DMS53 treated with DMSO at 0.1 percent for 48 hours (cell line): ENCODE measurements around the gene SMYD4.
"Not testable (repeated sequence)": the region's sequence is repeated elsewhere in the genome, so short reads cannot be mapped to it uniquely, and the experiment has no call there.

ENCODE experiments used
- DNase-seq: peaks from one replicate; lab custom pipeline; 2025; ENCODE audit not compliant: unreplicated experiment; lab: John Stamatoyannopoulos, UW

Gene SMYD4

GRCh38 chr17:1829592-1830257 is at the start of gene SMYD4, which contains the start of gene RPA1:
SMYD4 (minus strand) TSS chr17:1829902; CDS start chr17:1827994, 1,908 bp downstream.
RPA1 (plus strand) TSS chr17:1830005; CDS start chr17:1830094, 89 bp downstream.
- DNase-seq = peak; percentile 63

- no peak for DNase-seq
Measured at GRCh38 chr17:1878419-1879121, 48.9 kb upstream of the SMYD4 start.

- no peak for DNase-seq
Measured at GRCh38 chr17:1875597-1875996, 45.9 kb upstream of the SMYD4 start.

GRCh38 chr17:1873418-1873817 is 43.7 kb upstream of the SMYD4 start:
- DNase-seq = no peak

- DNase-seq = no peak
Measured at GRCh38 chr17:1872976-1873375, 43.3 kb upstream of the SMYD4 start.

GRCh38 chr17:1872254-1872653 is 42.6 kb upstream of the SMYD4 start:
- no peak for DNase-seq

GRCh38 chr17:1871756-1872155 is 42.1 kb upstream of the SMYD4 start:
- DNase-seq = no peak

GRCh38 chr17:1870592-1870991 is 40.9 kb upstream of the SMYD4 start:
- no peak for DNase-seq

GRCh38 chr17:1868090-1868489 is 38.4 kb upstream of the SMYD4 start:
- DNase-seq = no peak

- no peak for DNase-seq
Measured at GRCh38 chr17:1867307-1867706, 37.6 kb upstream of the SMYD4 start.

- peak; percentile 14 for DNase-seq
Measured at GRCh38 chr17:1865252-1866037, 35.7 kb upstream of the SMYD4 start.

- no peak for DNase-seq
Measured at GRCh38 chr17:1861391-1862010, 31.8 kb upstream of the SMYD4 start.

GRCh38 chr17:1860978-1861377 is 31.3 kb upstream of the SMYD4 start:
- no peak for DNase-seq

GRCh38 chr17:1856462-1856861 is 26.8 kb upstream of the SMYD4 start:
- DNase-seq = not testable (repeated sequence)

- DNase-seq = no peak
Measured at GRCh38 chr17:1853698-1854097, 24.0 kb upstream of the SMYD4 start.

GRCh38 chr17:1852327-1852726 is 22.6 kb upstream of the SMYD4 start:
- DNase-seq = no peak

- no peak for DNase-seq
Measured at GRCh38 chr17:1847191-1847590, 17.5 kb upstream of the SMYD4 start.

GRCh38 chr17:1843947-1844346 is 14.2 kb upstream of the SMYD4 start:
- no peak for DNase-seq

- no peak for DNase-seq
Measured at GRCh38 chr17:1839516-1839915, 9.8 kb upstream of the SMYD4 start.

- DNase-seq = no peak
Measured at GRCh38 chr17:1834380-1835149, 4.9 kb upstream of the SMYD4 start.

- peak; percentile 19 for DNase-seq
Measured at GRCh38 chr17:1830288-1830687, 586 bp upstream of the SMYD4 start.
